D721Med (cell line): ENCODE results near the gene CASTOR1.
A peak's percentile ranks its signal among the peaks of the same experiment; 100 is the strongest.

Experiments
- DNase-seq: peaks from one replicate; pipeline ENCODE4 v3.0.0; 2011; ENCODE audit warnings: low spot score; ENCODE audit not compliant: insufficient read length
- FAIRE-seq: peaks from 2 replicates; lab custom pipeline; 2011; peaks lifted over from hg19 to GRCh38; lab: Jason Lieb, UNC
- CTCF ChIP-seq: IDR thresholded peaks from 2 replicates; pipeline ENCODE4 v1.5.1; 2012; ENCODE audit warnings: mild to moderate bottlenecking, control low read depth; ENCODE audit not compliant: insufficient read depth; ENCODE audit errors: missing control alignments

The CASTOR1 gene

DNA sequence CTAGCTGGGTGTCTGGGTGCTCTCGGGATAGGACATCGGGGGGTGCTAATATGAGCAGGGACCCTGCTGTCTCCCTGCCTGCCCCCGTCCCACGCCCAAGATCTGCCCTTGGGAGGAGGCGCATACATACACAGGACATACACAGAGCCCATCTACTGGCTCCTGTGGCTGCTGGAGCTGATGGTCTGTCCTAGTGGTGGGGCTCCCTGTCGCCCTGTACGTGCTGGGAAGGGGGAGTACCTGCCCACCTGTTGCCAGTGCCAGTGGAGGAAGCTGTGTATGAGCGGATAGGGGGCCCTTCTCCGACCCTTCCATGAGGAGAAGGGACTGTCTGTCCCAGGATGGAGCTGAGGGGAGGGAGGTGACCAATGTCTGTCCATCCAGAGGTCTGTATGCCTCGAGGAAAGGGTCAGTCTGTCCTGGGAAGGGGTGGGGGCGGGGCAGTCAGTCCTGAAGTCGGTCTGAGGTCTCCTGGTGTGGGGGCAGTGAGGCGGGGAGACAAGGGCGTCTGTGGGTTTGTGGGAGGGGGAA lies 36.5 kb upstream of the CASTOR1 start:
- no peak for TF ChIP-seq CTCF
- no peak for FAIRE-seq
- DNase-seq: no peak

DNA sequence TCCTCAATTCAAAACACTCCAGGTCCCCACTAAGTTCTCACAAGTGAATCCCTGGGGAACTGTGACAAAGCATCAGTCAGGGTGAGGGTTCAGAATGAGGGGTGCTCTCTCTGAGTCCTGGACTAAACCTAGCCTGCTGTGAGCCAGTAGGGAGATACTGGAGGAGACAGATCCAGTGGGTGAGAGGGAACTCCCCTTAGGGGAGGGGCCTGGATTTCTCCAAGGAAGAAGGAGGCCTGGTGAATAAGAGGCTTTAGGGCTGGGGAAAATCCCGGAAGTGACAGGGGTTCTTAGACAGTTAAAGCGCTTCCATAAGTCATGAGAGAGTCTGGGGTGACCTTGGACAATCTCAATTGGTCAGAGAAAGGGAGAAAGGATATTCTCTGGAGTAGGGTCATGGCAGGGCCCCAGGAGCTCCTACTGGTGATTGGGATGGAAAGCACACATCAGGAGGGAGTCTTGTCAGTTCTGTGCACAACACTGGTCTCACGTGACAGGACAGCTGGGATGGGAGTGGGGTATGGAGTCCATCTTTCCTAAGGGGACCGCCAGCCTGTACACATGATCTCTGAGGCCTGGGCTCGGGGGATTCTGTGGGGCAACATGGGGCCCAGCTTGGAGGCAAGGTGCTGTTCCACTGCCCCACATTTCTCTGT lies 35.9 kb upstream of the CASTOR1 start:
- DNase-seq (peak; percentile 27), FAIRE-seq (no peak)
- TF ChIP-seq CTCF: no peak

DNA sequence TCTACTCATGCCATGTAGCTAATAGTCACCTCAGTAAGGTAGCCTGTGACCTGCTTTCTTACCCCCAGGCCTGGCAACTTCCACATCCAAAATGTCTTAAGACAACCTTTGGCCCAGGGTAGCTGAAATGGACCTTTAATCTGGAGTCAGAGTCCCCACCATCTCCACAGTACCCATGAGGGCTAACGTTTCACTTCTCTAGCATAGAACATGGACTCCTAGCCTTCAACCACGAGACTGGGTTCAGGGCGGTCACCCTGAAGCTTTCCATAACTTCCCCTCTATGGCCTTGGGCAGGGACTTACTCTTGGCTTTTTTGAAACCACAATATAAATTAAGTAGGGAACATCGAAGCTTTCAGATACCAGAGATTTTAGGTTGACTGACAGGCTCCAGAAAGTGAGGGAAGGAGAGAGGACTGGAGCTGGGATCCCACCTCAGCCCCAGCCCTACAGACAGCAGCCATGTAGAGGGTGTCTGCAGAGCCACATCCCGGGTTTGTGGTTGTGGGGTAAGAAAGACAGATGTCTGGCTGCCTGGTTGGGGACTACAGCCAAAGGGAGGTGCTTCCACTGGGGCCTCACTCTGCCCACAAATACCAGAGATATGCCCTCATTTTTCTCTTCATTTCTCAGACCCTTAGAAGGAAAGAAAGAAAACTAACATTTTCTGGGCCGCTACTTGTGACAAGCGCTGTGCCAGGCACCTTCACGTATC lies 34.9 kb upstream of the CASTOR1 start:
- FAIRE-seq (no peak), DNase-seq (no peak)
- no peak for TF ChIP-seq CTCF

GRCh38 chr22:30323246-30323645 lies 33.9 kb upstream of the CASTOR1 start:
- TF ChIP-seq CTCF: no peak
- FAIRE-seq: no peak

GRCh38 chr22:30321461-30321860 lies 32.2 kb upstream of the CASTOR1 start:
- FAIRE-seq: no peak
- DNase-seq: no peak
- no peak for TF ChIP-seq CTCF

More at GRCh38 chr22:30323246-30323645, 33.9 kb upstream of the CASTOR1 start:
- DNase-seq: no peak

GRCh38 chr22:30320021-30320556 lies 30.8 kb upstream of the CASTOR1 start:
- TF ChIP-seq CTCF: no peak
- FAIRE-seq (no peak), DNase-seq (no peak)
